PFSK-1 (cell line): Measurements from ENCODE around the gene CPA2.

Experiments
- POLR2AphosphoS5 ChIP-seq: IDR thresholded peaks from 2 replicates; pipeline ENCODE4 v1.6.1; 2012; ENCODE audit warnings: low read depth, mild to moderate bottlenecking, control low read depth, low read length, moderate library complexity
- REST ChIP-seq, 2 experiments: IDR thresholded peaks; 2 replicates each; pipeline versions ENCODE4 v1.6.1 to v1.8.0; 2011 to 2012; ENCODE audit warnings: low read depth in 2 of 2, low read length in 2 of 2, control low read depth in 1 of 2, inconsistent platforms in 1 of 2, mild to moderate bottlenecking in 1 of 2, moderate library complexity in 1 of 2; ENCODE audit not compliant: insufficient read depth in 1 of 2
- TAF1 ChIP-seq: IDR thresholded peaks from 2 replicates; pipeline ENCODE4 v1.6.1; 2012; ENCODE audit warnings: low read length, control low read depth, borderline replicate concordance; ENCODE audit not compliant: insufficient read depth

GRCh38 chr7:130301501-130302020, 34.9 kb downstream of the CPA2 start:
- no peak for TF ChIP-seq REST (IDR thresholded peaks at IDR 0.05; ENCODE audit: insufficient read depth in 1 of 2, low read depth in 2 of 2, low read length in 2 of 2)
- TF ChIP-seq POLR2AphosphoS5: no peak
- no peak for TF ChIP-seq TAF1
